Activated T-cell treated with anti-CD3 and anti-CD28 coated beads, Interleukin-2, amount 50 U/mL, for 4 hours (primary cell): ENCODE measurements around the gene EPC1. TPM values are rescaled to one million over a fixed set of nuclear protein-coding genes. Genes with fewer than 3 reads are reported as not detected.
"Not testable (repeated sequence)": the region's sequence is repeated elsewhere in the genome, so short reads cannot be mapped to it uniquely, and the experiment has no call there.

Experiments used
- ATAC-seq, 2 donors: fragments of 200-7000 bp; cut with Tn5 transposase; one replicate each; pipeline ENCODE4 v1.10.0; 2021
- DNase-seq: peaks from one replicate; pipeline ENCODE4 v3.0.0-alpha.2; 2020
- H3K27me3 Mint-ChIP-seq: one replicate; pipeline ENCODE4 v1.8.0; 2021; ENCODE audit warnings: low read depth, mixed read lengths
- H3K36me3 Mint-ChIP-seq: one replicate; pipeline ENCODE4 v1.8.0; 2022; ENCODE audit warnings: mixed read lengths; ENCODE audit not compliant: insufficient read depth
- H3K4me1 Mint-ChIP-seq: one replicate; pipeline ENCODE4 v1.8.0; 2021; ENCODE audit warnings: low read depth, mixed read lengths
- H3K4me3 Mint-ChIP-seq: one replicate; pipeline ENCODE4 v1.8.0; 2021; ENCODE audit warnings: mild to moderate bottlenecking, moderate library complexity, mixed read lengths
- H3K9me3 Mint-ChIP-seq: one replicate; pipeline ENCODE4 v1.8.0; 2021; ENCODE audit warnings: mixed read lengths
- total RNA-seq, 3 donors: library from RNA; stranded (reverse); gene quantifications; one replicate each; pipeline ENCODE4 v1.2.1, GENCODE V29; 2021

EPC1 gene
- total RNA-seq, 3 donors from 2014 or later = 44.9 to 53.5 (median 46.0) TPM

DNA sequence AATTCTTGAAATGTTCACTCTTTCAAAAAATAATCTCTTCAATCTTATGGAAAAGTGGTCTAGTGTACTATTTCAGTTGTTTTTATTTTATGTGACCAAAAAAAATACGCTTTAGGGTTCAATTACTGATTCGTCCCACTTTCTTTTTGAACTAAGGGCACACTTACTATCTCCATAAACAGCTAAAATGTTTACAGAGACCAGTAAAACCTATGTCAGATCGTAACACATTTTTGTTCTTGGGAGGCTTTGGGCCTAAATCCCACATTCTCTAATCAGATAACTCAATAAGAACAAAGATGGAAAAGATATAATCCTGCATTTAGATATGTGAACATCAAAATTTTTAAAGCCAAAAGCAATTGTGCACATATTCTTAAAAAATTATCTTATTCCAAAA lies 29.8 kb upstream of the EPC1 start:
- ATAC-seq = no peak

DNA sequence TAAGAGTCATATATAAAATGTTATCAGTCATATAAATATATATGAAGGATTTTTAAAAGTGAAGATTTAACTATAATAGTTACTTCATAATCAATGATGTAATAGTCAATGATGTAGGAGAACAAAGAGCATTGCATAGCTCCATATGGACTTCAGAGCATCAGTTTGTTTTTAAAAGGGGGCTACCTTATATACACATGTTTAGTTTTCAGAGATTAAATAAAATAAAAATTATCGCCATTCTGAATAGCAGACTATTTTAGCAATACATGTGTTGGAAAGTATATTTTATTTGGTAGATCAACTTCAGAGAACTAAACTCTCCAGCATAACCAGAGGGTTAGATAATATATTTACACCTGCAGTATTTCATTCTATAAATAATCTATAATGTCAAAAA lies 29.1 kb upstream of the EPC1 start:
- no peak for DNase-seq
- no peaks in the 10 kb centered on the region for H3K27me3 Mint-ChIP-seq
- peaks cover 3% of the 10 kb centered on the region for H3K9me3 Mint-ChIP-seq
- H3K36me3 Mint-ChIP-seq = peaks cover 3% of the 10 kb centered on the region
- peaks cover 38% of the 10 kb centered on the region for H3K4me1 Mint-ChIP-seq
- no peak overlapping the region for H3K4me3 Mint-ChIP-seq
- no peak for ATAC-seq

More for the DNA sequence above, 29.8 kb upstream of the EPC1 start:
- Mint-ChIP-seq H3K36me3 (peaks cover 3% of the 10 kb centered on the region), H3K27me3 (no peaks in the 10 kb centered on the region), H3K4me3 (no peak overlapping the region), H3K4me1 (peaks cover 32% of the 10 kb centered on the region), H3K9me3 (peaks cover 3% of the 10 kb centered on the region)
- no peak for DNase-seq

DNA sequence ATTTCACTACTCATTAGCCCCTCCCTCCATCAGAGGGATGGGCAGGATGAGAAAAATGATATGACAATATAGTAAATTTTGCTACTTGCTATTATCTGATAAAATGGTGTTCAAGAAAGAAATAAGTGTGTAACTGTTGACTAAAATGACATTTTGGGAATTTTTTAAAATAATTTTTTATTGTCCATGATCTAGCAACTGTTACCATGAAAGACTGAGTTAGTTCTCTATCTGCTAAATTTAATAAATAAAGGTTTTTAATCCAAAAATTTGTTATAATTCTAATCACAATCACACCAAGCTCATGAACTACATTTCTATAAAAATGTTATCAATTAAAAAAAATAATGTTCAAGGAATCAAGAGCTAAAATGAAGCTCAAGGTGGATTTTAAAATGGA lies 28.7 kb upstream of the EPC1 start:
- H3K9me3 Mint-ChIP-seq = peaks cover 3% of the 10 kb centered on the region
- DNase-seq = no peak
- ATAC-seq = no peak
- H3K27me3 Mint-ChIP-seq = no peaks in the 10 kb centered on the region
- peaks cover 3% of the 10 kb centered on the region for H3K36me3 Mint-ChIP-seq
- peaks cover 39% of the 10 kb centered on the region for H3K4me1 Mint-ChIP-seq
- peak overlapping the region; percentile 47 for H3K4me3 Mint-ChIP-seq

DNA sequence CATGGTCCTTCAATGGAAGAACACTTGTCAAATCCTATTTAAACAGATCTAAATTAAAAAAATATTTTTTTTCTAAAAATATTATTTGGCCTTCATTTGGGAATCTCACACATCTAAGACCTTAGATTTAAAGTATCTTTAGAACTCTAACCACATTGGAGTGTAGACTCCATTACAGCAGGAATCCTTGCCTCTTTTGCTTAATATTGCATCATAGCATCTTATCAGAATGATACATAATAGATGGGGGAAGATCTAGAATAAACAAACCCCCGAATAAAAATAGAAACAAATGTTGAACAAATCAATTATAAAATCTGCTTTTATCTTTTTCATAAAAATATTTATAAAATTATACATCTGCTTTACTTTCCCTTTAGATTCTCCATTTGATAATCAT lies 27.6 kb upstream of the EPC1 start:
- Mint-ChIP-seq H3K4me1 (peaks cover 42% of the 10 kb centered on the region), H3K9me3 (peaks cover 3% of the 10 kb centered on the region), H3K36me3 (peaks cover 3% of the 10 kb centered on the region), H3K27me3 (no peaks in the 10 kb centered on the region), H3K4me3 (peak overlapping the region; percentile 51)
- ATAC-seq (no peak), DNase-seq (no peak)

DNA sequence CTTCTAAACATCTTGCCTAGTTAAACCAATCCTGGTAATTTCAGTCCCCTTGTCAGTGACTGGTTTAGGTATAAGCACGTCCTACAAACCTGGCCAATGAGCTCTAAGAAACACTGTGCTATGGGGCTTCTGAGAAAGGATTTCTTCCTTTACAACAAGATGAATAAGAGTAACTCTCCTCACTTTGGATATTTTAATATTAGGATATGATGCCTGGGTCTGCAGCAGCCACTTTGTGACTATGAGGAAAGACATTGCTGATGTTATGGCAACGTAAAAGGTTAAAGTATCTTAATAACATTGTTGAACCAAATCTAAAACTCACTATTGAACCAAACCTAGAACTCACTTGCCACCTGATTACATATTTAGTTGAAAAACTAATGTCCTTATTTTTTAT lies 26.5 kb upstream of the EPC1 start:
- ATAC-seq (no peak), DNase-seq (no peak)
- peaks cover 3% of the 10 kb centered on the region for H3K36me3 Mint-ChIP-seq
- H3K27me3 Mint-ChIP-seq = no peaks in the 10 kb centered on the region
- H3K9me3 Mint-ChIP-seq = peaks cover 3% of the 10 kb centered on the region
- no peak overlapping the region for H3K4me3 Mint-ChIP-seq
- H3K4me1 Mint-ChIP-seq = peaks cover 47% of the 10 kb centered on the region

DNA sequence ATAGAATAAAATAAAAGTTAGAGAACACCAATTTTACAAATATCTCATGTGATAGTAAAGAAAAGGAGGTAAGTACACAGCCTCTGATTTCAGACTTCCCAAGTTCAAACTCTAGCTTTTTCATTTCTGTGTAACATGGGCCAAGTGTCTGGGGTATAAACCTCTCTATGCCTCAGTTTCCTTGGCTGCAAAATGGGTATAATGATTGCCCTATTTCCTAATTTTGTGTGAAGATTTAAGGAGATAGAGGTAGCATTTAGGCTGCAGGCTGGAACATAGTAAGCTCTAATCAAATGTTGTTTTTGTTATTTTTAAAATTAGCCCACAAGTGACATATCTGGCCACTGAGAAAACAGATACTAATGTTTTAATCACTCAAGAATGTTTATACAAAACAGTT lies 26.1 kb upstream of the EPC1 start:
- Mint-ChIP-seq H3K27me3 (no peaks in the 10 kb centered on the region), H3K9me3 (peaks cover 3% of the 10 kb centered on the region), H3K4me3 (no peak overlapping the region), H3K36me3 (peaks cover 3% of the 10 kb centered on the region), H3K4me1 (peaks cover 51% of the 10 kb centered on the region)
- no peak for ATAC-seq
- no peak for DNase-seq

DNA sequence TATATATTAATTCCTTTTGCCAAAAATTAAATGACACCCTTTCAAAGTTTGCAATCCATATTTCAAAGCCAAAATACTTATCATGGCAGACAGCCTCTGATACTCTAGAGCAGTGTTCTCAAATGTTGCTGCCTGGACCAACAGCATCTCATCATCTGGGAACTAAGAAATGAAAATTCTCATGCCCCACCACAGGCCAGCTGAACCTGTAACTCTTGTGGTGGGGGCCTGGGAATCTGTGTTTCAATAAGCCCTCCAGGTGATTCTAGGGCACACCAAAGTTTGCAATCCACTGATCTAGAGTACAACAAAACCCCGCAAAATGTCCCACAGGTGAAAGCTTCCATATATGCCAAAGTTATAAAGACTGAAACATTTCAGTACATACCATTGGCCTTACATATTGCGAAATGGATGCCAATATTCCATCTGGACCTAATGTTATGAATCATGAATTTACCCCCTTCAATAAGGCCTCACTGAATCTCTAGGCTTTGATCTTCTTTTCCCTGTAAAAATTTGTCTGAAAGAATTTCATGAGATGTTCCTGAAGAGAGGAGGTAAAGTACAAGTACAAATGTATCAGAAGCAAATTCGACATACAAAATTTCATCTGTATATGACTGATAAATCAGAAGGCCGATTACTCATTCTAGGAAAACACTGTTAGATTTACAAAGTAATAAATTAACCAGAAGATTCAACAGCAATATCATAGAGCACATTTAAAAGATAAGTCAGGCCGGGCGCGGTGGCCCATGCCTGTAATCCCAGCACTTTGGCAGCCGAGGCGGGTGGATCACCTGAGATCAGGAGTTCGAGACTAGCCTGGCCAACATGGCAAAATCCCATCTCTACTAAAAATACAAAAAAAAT lies 25.3 kb upstream of the EPC1 start:
- ATAC-seq = peak; percentile 47 to 61
- no peak for DNase-seq
- Mint-ChIP-seq H3K4me3 (no peak overlapping the region), H3K4me1 (peaks cover 55% of the 10 kb centered on the region), H3K36me3 (peaks cover 3% of the 10 kb centered on the region), H3K27me3 (no peaks in the 10 kb centered on the region), H3K9me3 (peaks cover 3% of the 10 kb centered on the region)

DNA sequence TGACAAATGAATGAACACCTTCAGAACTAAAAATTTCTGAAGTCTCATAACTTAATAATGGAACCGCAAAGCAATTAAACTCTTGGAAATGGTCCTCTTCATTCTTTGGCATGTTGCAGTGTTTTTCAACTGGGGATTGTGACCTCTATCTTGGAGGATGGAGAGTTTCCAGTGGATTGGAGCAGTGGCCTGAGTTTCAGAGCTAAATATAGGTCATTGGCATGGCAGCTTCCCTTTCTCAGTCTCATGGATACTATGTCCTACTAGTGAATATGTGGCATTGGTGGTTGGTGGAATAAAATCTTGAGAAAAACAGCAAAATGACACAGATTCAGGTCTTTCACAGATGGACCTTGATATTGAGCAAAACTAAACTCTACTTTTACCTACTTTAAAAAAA lies 24.1 kb upstream of the EPC1 start:
- peaks cover 3% of the 10 kb centered on the region for H3K9me3 Mint-ChIP-seq
- H3K36me3 Mint-ChIP-seq = peaks cover 3% of the 10 kb centered on the region
- no peak overlapping the region for H3K4me3 Mint-ChIP-seq
- DNase-seq = no peak
- peaks cover 66% of the 10 kb centered on the region for H3K4me1 Mint-ChIP-seq
- no peak for ATAC-seq
- no peaks in the 10 kb centered on the region for H3K27me3 Mint-ChIP-seq

DNA sequence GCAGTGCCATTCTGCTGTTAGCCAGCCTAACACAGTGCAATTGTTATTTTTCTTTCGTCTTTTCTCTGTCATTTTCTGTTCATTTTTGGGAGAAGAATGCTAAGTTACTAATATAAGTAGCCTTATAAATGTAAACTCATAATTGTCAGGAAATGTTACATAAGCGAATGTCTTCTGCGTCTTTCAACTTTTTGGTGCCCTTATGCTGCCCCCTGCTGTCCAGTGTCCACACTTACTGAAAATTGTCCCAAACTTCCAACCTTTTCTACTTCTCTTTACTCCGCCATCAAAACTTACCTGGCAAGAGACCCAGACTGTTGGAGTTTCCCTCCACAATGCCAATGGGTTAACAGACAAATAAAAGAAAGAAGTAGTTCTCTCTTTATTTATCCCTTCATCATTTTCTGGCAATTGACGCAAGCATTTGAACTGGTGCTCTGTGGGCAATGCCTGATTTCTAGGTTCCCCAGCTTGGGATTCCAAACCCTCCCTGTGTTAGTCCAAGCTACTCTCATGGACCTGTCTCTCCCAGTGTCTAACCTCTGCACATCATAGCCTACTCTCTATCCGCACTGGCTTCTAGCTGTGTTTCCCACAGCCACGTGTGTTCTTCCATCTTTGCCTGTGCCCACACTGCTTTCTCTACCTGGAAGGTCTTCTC lies 21.0 kb upstream of the EPC1 start:
- H3K4me3 Mint-ChIP-seq = peak overlapping the region; percentile 30
- no peaks in the 10 kb centered on the region for H3K27me3 Mint-ChIP-seq
- no peaks in the 10 kb centered on the region for H3K9me3 Mint-ChIP-seq
- H3K4me1 Mint-ChIP-seq = peaks cover 63% of the 10 kb centered on the region
- peaks cover 3% of the 10 kb centered on the region for H3K36me3 Mint-ChIP-seq
- peak; percentile 76 for DNase-seq
- peak; percentile 37 to 50 for ATAC-seq

DNA sequence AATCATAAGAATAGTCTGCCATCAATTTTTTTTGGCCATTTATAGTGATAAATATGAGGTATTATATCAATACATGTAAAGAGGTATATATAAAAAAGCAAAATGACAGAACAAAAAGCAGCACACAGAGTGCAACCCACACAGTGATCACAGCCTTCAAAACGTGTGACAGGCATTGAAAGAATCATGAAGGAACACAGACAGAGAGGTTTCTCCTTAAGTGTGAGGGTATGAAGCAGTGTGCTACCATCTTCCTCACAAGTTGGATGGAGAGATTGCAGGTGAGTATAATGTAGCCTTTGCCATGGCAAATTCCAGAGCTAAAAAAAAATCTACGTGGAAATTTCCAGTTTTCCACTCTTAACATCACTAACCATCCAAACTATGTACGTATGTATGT lies 19.6 kb upstream of the EPC1 start:
- Mint-ChIP-seq H3K27me3 (no peaks in the 10 kb centered on the region), H3K4me1 (peaks cover 65% of the 10 kb centered on the region), H3K36me3 (no peaks in the 10 kb centered on the region), H3K4me3 (peak overlapping the region; percentile 35), H3K9me3 (no peaks in the 10 kb centered on the region)
- no peak for DNase-seq
- ATAC-seq = peak in 1 of 2 donors; percentile 27

DNA sequence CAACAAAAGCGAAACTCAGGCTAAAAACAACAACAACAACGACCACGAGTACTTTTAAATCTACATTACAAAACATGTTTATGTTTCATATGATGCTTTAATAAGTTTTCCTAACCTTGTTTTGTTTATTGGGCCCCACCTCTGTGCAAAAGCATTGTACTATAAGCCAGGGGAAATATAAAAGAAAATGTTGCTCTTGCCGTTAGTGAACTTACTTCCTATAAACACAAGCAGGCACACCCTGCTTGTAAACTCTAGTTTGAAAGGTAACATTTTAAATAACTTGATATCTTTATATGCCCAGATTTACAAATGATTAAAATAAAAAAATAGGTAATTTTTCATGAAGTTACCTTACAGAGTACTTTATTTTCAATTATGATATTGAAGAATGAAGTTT lies 19.2 kb upstream of the EPC1 start:
- H3K4me3 Mint-ChIP-seq = peak overlapping the region; percentile 35
- no peaks in the 10 kb centered on the region for H3K9me3 Mint-ChIP-seq
- no peaks in the 10 kb centered on the region for H3K36me3 Mint-ChIP-seq
- H3K27me3 Mint-ChIP-seq = no peaks in the 10 kb centered on the region
- no peak for ATAC-seq
- no peak for DNase-seq
- peaks cover 66% of the 10 kb centered on the region for H3K4me1 Mint-ChIP-seq

DNA sequence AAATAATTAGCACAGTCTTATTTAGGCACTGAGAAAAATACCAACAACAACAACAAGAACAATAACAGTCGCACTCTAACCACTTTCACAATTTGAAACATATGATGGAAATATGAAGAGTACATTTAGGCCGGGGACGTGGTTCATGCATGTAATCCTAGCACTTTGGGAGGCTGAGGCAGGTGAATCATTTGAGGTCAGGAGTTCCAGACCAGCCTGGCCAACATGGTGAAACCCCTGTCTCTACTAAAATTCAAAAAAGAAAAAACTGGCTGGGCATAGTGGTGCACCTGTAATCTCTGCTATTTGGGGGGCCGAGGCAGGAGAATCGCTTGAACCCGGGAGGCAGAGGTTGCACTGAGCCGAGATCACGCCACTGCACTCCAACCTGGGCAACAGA lies 18.4 kb upstream of the EPC1 start:
- H3K9me3 Mint-ChIP-seq, DNase-seq, H3K27me3 Mint-ChIP-seq, H3K36me3 Mint-ChIP-seq, ATAC-seq: not testable (repeated sequence)
- Mint-ChIP-seq H3K4me3 (peak overlapping the region; percentile 37), H3K4me1 (peaks cover 70% of the 10 kb centered on the region)

DNA sequence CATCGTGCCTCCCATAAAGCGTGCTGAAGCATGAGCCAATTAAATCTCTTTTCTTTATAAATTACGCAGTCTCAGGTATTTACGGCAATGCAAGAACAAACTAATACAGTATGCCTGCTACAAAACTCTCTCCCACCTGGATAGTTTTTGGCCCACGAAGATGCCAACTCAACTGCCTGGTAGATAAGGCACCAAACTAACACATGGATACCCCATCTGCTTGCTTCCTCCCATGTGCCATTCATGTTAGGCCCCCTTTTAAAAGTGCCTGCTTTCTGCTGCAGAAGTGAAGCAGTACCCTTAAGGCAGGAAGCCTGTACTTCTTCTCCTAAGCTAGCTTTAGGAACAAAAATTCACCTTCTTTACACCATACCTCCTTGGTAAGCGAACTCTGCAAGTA lies 15.6 kb upstream of the EPC1 start:
- ATAC-seq = no peak
- Mint-ChIP-seq H3K27me3 (no peaks in the 10 kb centered on the region), H3K36me3 (peaks cover 9% of the 10 kb centered on the region), H3K4me3 (no peak overlapping the region), H3K4me1 (peaks cover 74% of the 10 kb centered on the region), H3K9me3 (peaks cover 4% of the 10 kb centered on the region)
- DNase-seq = no peak

DNA sequence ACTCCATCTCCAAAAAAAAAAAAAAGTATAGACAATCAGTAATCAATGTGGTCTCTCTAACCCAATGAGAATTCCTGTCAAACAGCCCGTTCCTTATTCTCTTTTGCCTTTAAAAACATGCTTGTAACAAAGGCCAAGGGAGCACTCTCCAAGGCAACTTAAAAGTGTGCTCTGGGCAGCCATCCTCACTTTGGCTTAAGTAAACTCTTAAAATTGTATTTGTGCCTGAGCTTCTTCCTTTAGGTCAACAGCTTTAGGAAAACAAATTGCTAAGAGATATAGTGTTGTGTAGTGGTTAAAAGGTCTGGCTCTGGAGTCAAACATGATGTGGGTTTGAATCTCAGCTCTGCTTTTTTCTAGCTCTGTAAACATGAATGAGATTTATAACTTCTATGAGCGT lies 13.9 kb upstream of the EPC1 start:
- Mint-ChIP-seq H3K4me3 (no peak overlapping the region), H3K4me1 (peaks cover 77% of the 10 kb centered on the region), H3K9me3 (peaks cover 4% of the 10 kb centered on the region), H3K27me3 (no peaks in the 10 kb centered on the region), H3K36me3 (peaks cover 11% of the 10 kb centered on the region)
- ATAC-seq (no peak), DNase-seq (no peak)

DNA sequence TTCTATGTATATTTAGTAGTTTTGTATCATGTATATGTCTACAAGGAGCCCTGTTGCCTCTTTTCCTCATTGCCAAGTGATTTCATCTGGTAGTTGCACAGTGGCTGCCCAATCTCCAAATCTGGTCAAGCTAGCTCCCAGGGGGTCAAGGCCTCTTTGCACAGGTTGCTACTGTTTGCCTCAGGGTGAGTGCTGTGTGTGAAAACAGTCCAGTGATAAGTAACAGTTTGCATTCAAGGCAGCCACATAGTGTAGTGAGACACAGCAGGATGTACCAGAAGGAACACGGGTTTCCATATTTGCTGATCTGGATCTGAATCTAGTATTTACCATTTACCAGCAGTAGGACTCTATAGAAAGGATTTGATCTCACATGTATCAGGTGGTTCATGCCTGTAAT lies 13.3 kb upstream of the EPC1 start:
- no peak overlapping the region for H3K4me3 Mint-ChIP-seq

More for the DNA sequence above, 13.3 kb upstream of the EPC1 start:
- ATAC-seq (no peak), DNase-seq (no peak)
- Mint-ChIP-seq H3K27me3 (no peaks in the 10 kb centered on the region), H3K4me1 (peaks cover 76% of the 10 kb centered on the region), H3K9me3 (peaks cover 4% of the 10 kb centered on the region), H3K36me3 (peaks cover 11% of the 10 kb centered on the region)
